Measurements from ENCODE around the gene RNF26.

Gene RNF26

GRCh38 chr11:119307219-119307618 lies 27.1 kb upstream of the RNF26 start:
- TF ChIP-seq, protein P1, sequence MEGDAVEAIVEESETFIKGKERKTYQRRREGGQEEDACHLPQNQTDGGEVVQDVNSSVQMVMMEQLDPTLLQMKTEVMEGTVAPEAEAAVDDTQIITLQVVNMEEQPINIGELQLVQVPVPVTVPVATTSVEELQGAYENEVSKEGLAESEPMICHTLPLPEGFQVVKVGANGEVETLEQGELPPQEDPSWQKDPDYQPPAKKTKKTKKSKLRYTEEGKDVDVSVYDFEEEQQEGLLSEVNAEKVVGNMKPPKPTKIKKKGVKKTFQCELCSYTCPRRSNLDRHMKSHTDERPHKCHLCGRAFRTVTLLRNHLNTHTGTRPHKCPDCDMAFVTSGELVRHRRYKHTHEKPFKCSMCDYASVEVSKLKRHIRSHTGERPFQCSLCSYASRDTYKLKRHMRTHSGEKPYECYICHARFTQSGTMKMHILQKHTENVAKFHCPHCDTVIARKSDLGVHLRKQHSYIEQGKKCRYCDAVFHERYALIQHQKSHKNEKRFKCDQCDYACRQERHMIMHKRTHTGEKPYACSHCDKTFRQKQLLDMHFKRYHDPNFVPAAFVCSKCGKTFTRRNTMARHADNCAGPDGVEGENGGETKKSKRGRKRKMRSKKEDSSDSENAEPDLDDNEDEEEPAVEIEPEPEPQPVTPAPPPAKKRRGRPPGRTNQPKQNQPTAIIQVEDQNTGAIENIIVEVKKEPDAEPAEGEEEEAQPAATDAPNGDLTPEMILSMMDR (IDR thresholded peaks at IDR 0.05; ENCODE audit: borderline replicate concordance, insufficient read depth, low read depth, low read length), result no peak
- H3K4me3 ChIP-seq (ENCODE audit: low read depth, low read length), result no peak overlapping the region

DNA sequence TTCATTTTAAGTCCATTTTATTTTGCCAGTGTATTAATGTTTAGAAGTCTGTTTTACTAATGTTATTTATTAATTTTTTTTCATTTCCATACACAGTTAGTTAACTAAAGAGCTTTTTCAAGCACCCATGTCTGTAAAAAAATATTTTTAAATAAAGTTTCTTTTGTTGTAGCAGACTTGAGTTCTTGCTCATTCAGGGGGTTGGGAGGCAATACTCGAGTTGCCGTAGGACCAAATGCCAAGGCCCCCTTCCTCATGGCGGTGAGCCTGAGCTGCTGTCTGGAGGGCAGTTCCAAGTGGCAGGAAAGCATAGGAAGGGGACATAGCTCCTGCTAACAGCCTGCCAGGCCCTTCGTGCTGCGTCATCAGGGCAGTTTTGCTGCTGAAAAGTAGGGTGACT lies 26.4 kb upstream of the RNF26 start:
- TF ChIP-seq, protein P1 (IDR thresholded peaks at IDR 0.05; ENCODE audit: borderline replicate concordance, insufficient read depth, low read depth, low read length), result no peak
- H3K4me3 ChIP-seq (ENCODE audit: low read depth, low read length), result no peak overlapping the region

DNA sequence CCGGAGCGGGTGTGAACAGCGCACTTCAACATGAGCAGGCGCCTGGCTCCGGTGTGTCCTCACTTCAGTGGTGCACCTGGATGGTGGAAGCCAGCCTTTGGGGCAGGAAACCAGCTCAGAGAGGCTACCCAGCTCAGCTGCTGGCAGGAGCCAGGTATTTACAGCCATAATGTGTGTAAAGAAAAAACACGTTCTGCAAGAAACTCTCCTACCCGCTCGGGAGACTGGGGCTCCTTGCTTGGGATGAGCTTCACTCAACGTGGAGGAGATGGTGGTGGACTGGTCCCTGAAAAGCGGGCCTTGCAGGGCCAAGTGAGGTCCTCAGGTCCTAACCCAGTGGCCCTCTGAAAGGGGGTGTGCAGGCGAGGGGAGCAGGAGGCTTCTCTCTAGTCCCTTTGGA lies 24.9 kb upstream of the RNF26 start:
- no peak overlapping the region for H3K4me3 ChIP-seq (ENCODE audit: low read depth, low read length)
- TF ChIP-seq, protein P1 (IDR thresholded peaks at IDR 0.05; ENCODE audit: borderline replicate concordance, insufficient read depth, low read depth, low read length), result no peak

GRCh38 chr11:119309953-119310681 lies 24.2 kb upstream of the RNF26 start:
- TF ChIP-seq, protein P1 (IDR thresholded peaks at IDR 0.05; ENCODE audit: borderline replicate concordance, insufficient read depth, low read depth, low read length), result no peak
- no peak overlapping the region for H3K4me3 ChIP-seq (ENCODE audit: low read depth, low read length)

GRCh38 chr11:119310682-119311052 lies 23.7 kb upstream of the RNF26 start:
- no peak overlapping the region for H3K4me3 ChIP-seq (ENCODE audit: low read depth, low read length)
- TF ChIP-seq, protein P1 (IDR thresholded peaks at IDR 0.05; ENCODE audit: borderline replicate concordance, insufficient read depth, low read depth, low read length), result no peak

DNA sequence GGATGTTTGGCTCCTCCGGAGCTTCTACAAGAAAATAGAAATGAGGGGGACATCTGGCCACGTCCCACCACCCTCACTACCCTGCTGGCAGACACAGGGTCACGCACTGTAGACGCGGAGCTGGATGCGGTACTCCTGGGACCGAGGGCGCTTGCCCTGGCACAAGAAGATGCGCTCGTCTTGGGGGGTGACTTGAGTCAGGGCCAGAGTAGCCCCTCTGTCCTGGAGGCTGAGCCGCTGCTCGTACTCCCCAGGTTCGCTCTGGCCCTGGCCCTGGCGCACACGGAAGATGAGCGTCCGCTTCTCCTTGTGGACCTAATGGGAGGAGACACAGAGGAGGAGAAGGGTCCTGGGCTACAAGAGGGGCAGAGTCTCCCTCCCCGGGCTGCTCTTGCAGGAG lies 19.6 kb upstream of the RNF26 start:
- H3K4me3 ChIP-seq (ENCODE audit: low read depth, low read length), result no peak overlapping the region
- TF ChIP-seq, protein P1 (IDR thresholded peaks at IDR 0.05; ENCODE audit: borderline replicate concordance, insufficient read depth, low read depth, low read length), result no peak

Measured in GM12875 (cell line).